ENCODE data around the gene PTH2.

PTH2 gene

GRCh38 chr19:49414256-49414655 is 9.0 kb downstream of the PTH2 start:
- DNase-seq (ENCODE audit: low read depth in 3 of 3), result no peak

GRCh38 chr19:49413348-49413747 is 9.9 kb downstream of the PTH2 start:
- no peak for DNase-seq (ENCODE audit: low read depth in 3 of 3)

- no peak for DNase-seq (ENCODE audit: low read depth in 3 of 3)
Observed at GRCh38 chr19:49411681-49412326, 11.4 kb downstream of the PTH2 start.

GRCh38 chr19:49409441-49410029 is 13.7 kb downstream of the PTH2 start:
- no peak for DNase-seq (ENCODE audit: low read depth in 3 of 3)

- DNase-seq (ENCODE audit: low read depth in 3 of 3), result no peak
Observed at GRCh38 chr19:49408816-49409440, 14.3 kb downstream of the PTH2 start.

GRCh38 chr19:49407482-49408015 is 15.7 kb downstream of the PTH2 start:
- DNase-seq (ENCODE audit: low read depth in 3 of 3), result no peak

GRCh38 chr19:49407079-49407478 is 16.2 kb downstream of the PTH2 start:
- no peak for DNase-seq (ENCODE audit: low read depth in 3 of 3)

- no peak for DNase-seq (ENCODE audit: low read depth in 3 of 3)
Observed at GRCh38 chr19:49403404-49404187, 19.6 kb downstream of the PTH2 start.

GRCh38 chr19:49400029-49400428 is 23.2 kb downstream of the PTH2 start:
- no peak for DNase-seq (ENCODE audit: low read depth in 3 of 3)

GRCh38 chr19:49398931-49399330 is 24.3 kb downstream of the PTH2 start:
- DNase-seq (ENCODE audit: low read depth in 3 of 3), result no peak

- DNase-seq (ENCODE audit: low read depth in 3 of 3), result no peak
Observed at GRCh38 chr19:49398001-49398615, 25.1 kb downstream of the PTH2 start.

- DNase-seq (ENCODE audit: low read depth in 3 of 3), result no peak
Observed at GRCh38 chr19:49396738-49397505, 26.3 kb downstream of the PTH2 start.

GRCh38 chr19:49395581-49396407 is 27.4 kb downstream of the PTH2 start:
- DNase-seq (ENCODE audit: low read depth in 3 of 3), result no peak

- DNase-seq (ENCODE audit: low read depth in 3 of 3), result no peak
Observed at GRCh38 chr19:49393881-49394280, 29.4 kb downstream of the PTH2 start.

- DNase-seq (ENCODE audit: low read depth in 3 of 3), result peak; percentile 54 to 76 (median 71)
Observed at GRCh38 chr19:49391581-49392399, 31.5 kb downstream of the PTH2 start.

- DNase-seq (ENCODE audit: low read depth in 3 of 3), result no peak
Observed at GRCh38 chr19:49390929-49391359, 32.3 kb downstream of the PTH2 start.

- DNase-seq (ENCODE audit: low read depth in 3 of 3), result no peak
Observed at GRCh38 chr19:49390131-49390928, 32.9 kb downstream of the PTH2 start.

GRCh38 chr19:49389406-49389805 is 33.8 kb downstream of the PTH2 start:
- DNase-seq (ENCODE audit: low read depth in 3 of 3), result no peak

Measured in stimulated activated CD4-positive, alpha-beta T cell treated with anti-CD3 and anti-CD28 coated beads, TNF-alpha, amount 100 ng/mL, for 24 hours (primary cell).